CD14-positive monocyte (primary cell): Measurements from ENCODE around the gene PEX10. TPM values are rescaled to one million over a fixed set of nuclear protein-coding genes. Genes with fewer than 3 reads are reported as not detected.

Source experiments
- DNase-seq, 3 donors: peaks; one replicate each; pipeline ENCODE4 v3.0.0-alpha.2; 2011 to 2022
- H2AFZ ChIP-seq: 2 replicates; pipeline ENCODE4 v1.6.0; 2012; ENCODE audit warnings: mild to moderate bottlenecking, low read depth, low read length, inconsistent platforms; ENCODE audit not compliant: insufficient read depth, poor library complexity, severe bottlenecking
- H3K27ac ChIP-seq, 2 donors: 1 replicate in 1 of 2; 2 replicates in 1 of 2; pipeline ENCODE4 v1.5.1; 2012 to 2013; ENCODE audit warnings: low read length in 2 of 2, control low read depth in 1 of 2, inconsistent platforms in 1 of 2, low read depth in 1 of 2, mild to moderate bottlenecking in 1 of 2
- H3K27me3 ChIP-seq, 2 donors: one replicate each; pipeline versions ENCODE4 v1.6.0 to v1.6.1; 2011 to 2013; ENCODE audit warnings: low read length in 2 of 2; ENCODE audit not compliant: control insufficient read depth in 2 of 2, insufficient read depth in 2 of 2
- H3K36me3 ChIP-seq, 2 donors: replicated peaks in 1 of 2; 1 replicate in 1 of 2; 2 replicates in 1 of 2; pipeline versions ENCODE4 v1.5.1 to v1.6.1; 2012 to 2013; ENCODE audit warnings: low read length in 2 of 2, control low read depth in 1 of 2, inconsistent platforms in 1 of 2, mild to moderate bottlenecking in 1 of 2; ENCODE audit not compliant: insufficient read depth in 2 of 2, control insufficient read depth in 1 of 2
- H3K4me1 ChIP-seq, 2 donors: 1 replicate in 1 of 2; 2 replicates in 1 of 2; pipeline versions ENCODE4 v1.5.1 to v1.6.1; 2012 to 2013; ENCODE audit warnings: low read length in 2 of 2, control low read depth in 1 of 2, inconsistent platforms in 1 of 2, mild to moderate bottlenecking in 1 of 2, moderate library complexity in 1 of 2; ENCODE audit not compliant: insufficient read depth in 2 of 2, control insufficient read depth in 1 of 2
- H3K4me2 ChIP-seq: replicated peaks from 2 replicates; pipeline ENCODE3; 2012; ENCODE audit warnings: low read length, moderate library complexity, mild to moderate bottlenecking; ENCODE audit not compliant: poor library complexity, severe bottlenecking; ENCODE audit errors: extremely low read depth
- H3K4me3 ChIP-seq, 3 experiments: fragments of 200-600 bp in 1 of 3; sonication (generic) in 1 of 3; replicated peaks in 1 of 3; 1 replicate in 2 of 3; 2 replicates in 1 of 3; pipeline ENCODE4 v1.5.1; 2011 to 2013; ENCODE audit warnings: low read length in 3 of 3, mild to moderate bottlenecking in 3 of 3, control low read depth in 2 of 3, low read depth in 2 of 3, inconsistent platforms in 1 of 3, moderate library complexity in 1 of 3
- H3K79me2 ChIP-seq: 2 replicates; pipeline ENCODE4 v1.6.0; 2012; ENCODE audit warnings: mild to moderate bottlenecking, control low read depth, inconsistent platforms, low read length, moderate library complexity; ENCODE audit not compliant: insufficient read depth
- H3K9ac ChIP-seq: 2 replicates; pipeline ENCODE4 v1.6.0; 2017; ENCODE audit warnings: low read length, mild to moderate bottlenecking; ENCODE audit not compliant: insufficient read depth, poor library complexity, severe bottlenecking
- H3K9me3 ChIP-seq, 2 donors: replicated peaks in 1 of 2; 1 replicate in 1 of 2; 2 replicates in 1 of 2; pipeline versions ENCODE4 v1.5.1 to v1.6.1; 2012 to 2013; ENCODE audit warnings: low read length in 2 of 2, control low read depth in 1 of 2; ENCODE audit not compliant: control insufficient read depth in 1 of 2, insufficient read depth in 1 of 2
- H4K20me1 ChIP-seq: 2 replicates; pipeline ENCODE4 v1.6.0; 2012; ENCODE audit warnings: mild to moderate bottlenecking, low read length, control low read depth, moderate library complexity; ENCODE audit not compliant: insufficient read depth
- H3K27ac Mint-ChIP-seq, 7 donors: one replicate each; pipeline ENCODE4 v1.8.0; 2020; ENCODE audit warnings: mild to moderate bottlenecking in 7 of 7, mixed read lengths in 7 of 7, moderate library complexity in 6 of 7, inconsistent platforms in 2 of 7
- H3K27me3 Mint-ChIP-seq, 3 donors: one replicate each; pipeline ENCODE4 v1.8.0; 2021 to 2022; ENCODE audit warnings: low read depth in 3 of 3, mild to moderate bottlenecking in 3 of 3, mixed read lengths in 3 of 3, moderate library complexity in 3 of 3, inconsistent platforms in 1 of 3
- H3K36me3 Mint-ChIP-seq, 2 donors: one replicate each; pipeline ENCODE4 v1.8.0; 2020; ENCODE audit warnings: mixed read lengths in 2 of 2, inconsistent platforms in 1 of 2, mild to moderate bottlenecking in 1 of 2
- H3K4me1 Mint-ChIP-seq: one replicate; pipeline ENCODE4 v1.8.0; 2020; ENCODE audit warnings: mild to moderate bottlenecking, mixed read lengths
- H3K4me3 Mint-ChIP-seq, 2 donors: one replicate each; pipeline ENCODE4 v1.8.0; 2020; ENCODE audit warnings: mild to moderate bottlenecking in 2 of 2, mixed read lengths in 2 of 2, moderate library complexity in 1 of 2
- H3K9me3 Mint-ChIP-seq, 7 donors: one replicate each; pipeline ENCODE4 v1.8.0; 2020 to 2022; ENCODE audit warnings: mixed read lengths in 7 of 7, mild to moderate bottlenecking in 6 of 7, moderate library complexity in 6 of 7, inconsistent platforms in 2 of 7
- CTCF ChIP-seq: fragments of 200-600 bp; IDR thresholded peaks from one replicate; pipeline ENCODE4 v1.8.0; 2022; ENCODE audit warnings: antibody characterized with exemption, mild to moderate bottlenecking
- WGBS: methylation state at CpG from one replicate; pipeline ENCODE4 v1.1.5; 2013; ENCODE audit warnings: missing lambda C conversion rate; ENCODE audit not compliant: insufficient coverage; 5-methylcytosine and 5-hydroxymethylcytosine counted together
- intact Hi-C, 2 donors: fragments of 100-400 bp; cut with micrococcal nuclease; formaldehyde crosslinking; loops; one replicate each; pipeline versions ENCODE4 v1.15.0 to v1.15.1; 2023
- polyA plus RNA-seq, 3 donors: library from polyadenylated mRNA; depleted of rRNA in 1 of 3; unstranded in 2 of 3; stranded (reverse) in 1 of 3; fragments of 300-500 nt in 2 of 3; fragments of >200 nt in 1 of 3; fragmentation: Illumina TruSeq in 2 of 3; gene quantifications; 1 replicate in 2 of 3; 2 replicates in 1 of 3; pipeline ENCODE4 v1.2.3, GENCODE V29; 2012 to 2021

The PEX10 gene
- polyA plus RNA-seq, 3 donors: 7.0 to 10.5 (median 8.2) TPM

DNA sequence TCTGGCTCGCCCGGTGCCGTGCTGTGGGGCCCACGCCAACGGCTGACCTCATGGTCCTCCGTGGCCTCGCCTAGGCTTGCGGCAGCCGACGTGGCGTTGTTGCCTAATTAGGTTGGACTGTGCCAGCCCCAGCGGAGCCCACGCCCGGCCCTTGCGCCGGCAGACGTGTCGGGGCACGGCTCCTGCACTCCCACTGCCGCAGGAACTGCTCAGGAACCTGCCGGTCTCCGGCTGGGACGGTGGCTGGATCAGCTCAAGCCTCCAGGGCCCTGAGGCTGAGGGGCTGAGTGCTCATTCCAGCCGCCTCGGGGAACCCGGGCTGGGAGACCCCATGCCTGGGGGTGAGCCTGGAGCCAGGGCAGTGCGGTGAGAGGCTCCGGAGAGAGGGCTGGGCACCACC lies 16.1 kb upstream of the PEX10 start:
- H3K36me3 Mint-ChIP-seq: no peaks in the 10 kb centered on the region
- intact Hi-C loops: no loop called here
- WGBS: 95% methylated on average over 28 of the region's 28 CpGs
- Histone ChIP-seq H3K4me2 (no peak overlapping the region), H3K9ac (no peak overlapping the region), H3K27me3 (no peaks in the 10 kb centered on the region), H3K9me3 (peaks cover 0 to 17% of the 10 kb centered on the region in 2 donors), H3K36me3 (no peaks in the 10 kb centered on the region), H3K79me2 (no peaks in the 10 kb centered on the region), H2AFZ (no peak overlapping the region), H3K27ac (no peak overlapping the region), H3K4me3 (no peak overlapping the region), H4K20me1 (no peaks in the 10 kb centered on the region), H3K4me1 (no peaks in the 10 kb centered on the region)
- TF ChIP-seq CTCF: no peak
- H3K4me1 Mint-ChIP-seq: no peaks in the 10 kb centered on the region
- no peak for DNase-seq
- no peak overlapping the region for H3K27ac Mint-ChIP-seq
- H3K4me3 Mint-ChIP-seq: no peak overlapping the region
- H3K9me3 Mint-ChIP-seq: peaks cover 12 to 17% (median 16%) of the 10 kb centered on the region in 7 donors
- peaks cover 6 to 12% (median 8%) of the 10 kb centered on the region in 3 donors for H3K27me3 Mint-ChIP-seq

- Histone ChIP-seq H3K4me1 (no peaks in the 10 kb centered on the region), H3K4me3 (no peak overlapping the region), H3K4me2 (no peak overlapping the region), H3K79me2 (no peaks in the 10 kb centered on the region), H2AFZ (no peak overlapping the region), H3K9ac (no peak overlapping the region), H3K36me3 (no peaks in the 10 kb centered on the region), H4K20me1 (no peaks in the 10 kb centered on the region), H3K27me3 (no peaks in the 10 kb centered on the region), H3K9me3 (peaks cover 0 to 22% of the 10 kb centered on the region in 2 donors), H3K27ac (no peak overlapping the region)
- no peak for DNase-seq
- H3K27ac Mint-ChIP-seq: no peak overlapping the region
- H3K4me1 Mint-ChIP-seq: no peaks in the 10 kb centered on the region
- peaks cover 6 to 16% (median 9%) of the 10 kb centered on the region in 3 donors for H3K27me3 Mint-ChIP-seq
- H3K36me3 Mint-ChIP-seq: no peaks in the 10 kb centered on the region
- WGBS: 94% methylated on average over 10 of the region's 10 CpGs
- TF ChIP-seq CTCF: no peak
- H3K9me3 Mint-ChIP-seq: peaks cover 13 to 22% (median 19%) of the 10 kb centered on the region in 7 donors
- intact Hi-C loops: no loop called here
- no peak overlapping the region for H3K4me3 Mint-ChIP-seq
Measured at GRCh38 chr1:2427976-2428375, 15.6 kb upstream of the PEX10 start.
